Measurements from ENCODE around the gene GDAP1L1. TPM values are rescaled to one million over a fixed set of nuclear protein-coding genes. Genes with fewer than 3 reads are reported as not detected.

Gene GDAP1L1
- total and polyA plus RNA-seq, 2 experiments from 2014 or later: 0.77 to 2.2 TPM

GRCh38 chr20:44282192-44282591 lies 35.1 kb downstream of the GDAP1L1 start:
- Histone ChIP-seq H3K9me2 (replicated peaks; ENCODE audit: insufficient read depth) (no peaks in the 10 kb centered on the region), H3K36me3 (replicated peaks; ENCODE audit: insufficient read depth, low read depth) (no peaks in the 10 kb centered on the region), H3K27ac (no peak overlapping the region), H3K4me2 (no peak overlapping the region), H3K27me3 (no peaks in the 10 kb centered on the region), H3K4me3 (no peak overlapping the region), H4K20me1 (ENCODE audit: insufficient read depth, poor library complexity, severe bottlenecking) (no peaks in the 10 kb centered on the region), H2AFZ (no peak overlapping the region), H3K79me2 (no peaks in the 10 kb centered on the region), H3K4me1 (ENCODE audit: insufficient read depth) (no peaks in the 10 kb centered on the region), H3K9me3 (ENCODE audit: low read depth) (no peaks in the 10 kb centered on the region)
- DNase-seq (ENCODE audit: low spot score): no peak
- WGBS (ENCODE audit: low lambda C conversion rate, missing lambda C conversion rate): 80% methylated on average over 3 of the region's 3 CpGs
- no peak for TF ChIP-seq CTCF (IDR thresholded peaks at IDR 0.05; ENCODE audit: poor library complexity)
- no peak for TF ChIP-seq EZH2 (IDR thresholded peaks at IDR 0.05; ENCODE audit: borderline replicate concordance)
- no peak for TF ChIP-seq EZH2phosphoT487 (IDR thresholded peaks at IDR 0.05; ENCODE audit: low read depth, severe bottlenecking, unreplicated experiment)

GRCh38 chr20:44284032-44284431 lies 36.9 kb downstream of the GDAP1L1 start:
- 76% methylated on average over 1 of the region's 1 CpG for WGBS (ENCODE audit: low lambda C conversion rate, missing lambda C conversion rate)

GRCh38 chr20:44287272-44288097 lies 40.4 kb downstream of the GDAP1L1 start:
- no peaks in the 10 kb centered on the region for H3K27me3 ChIP-seq
- no peaks in the 10 kb centered on the region for H3K9me2 ChIP-seq (replicated peaks; ENCODE audit: insufficient read depth)
- no peaks in the 10 kb centered on the region for H4K20me1 ChIP-seq (ENCODE audit: insufficient read depth, poor library complexity, severe bottlenecking)
- 77% methylated on average over 5 of the region's 5 CpGs for WGBS (ENCODE audit: low lambda C conversion rate, missing lambda C conversion rate)
- no peak overlapping the region for H2AFZ ChIP-seq
- no peaks in the 10 kb centered on the region for H3K4me1 ChIP-seq (ENCODE audit: insufficient read depth)
- H3K27ac ChIP-seq: no peak overlapping the region
- H3K79me2 ChIP-seq: no peaks in the 10 kb centered on the region
- DNase-seq (ENCODE audit: low spot score): no peak
- no peaks in the 10 kb centered on the region for H3K36me3 ChIP-seq (replicated peaks; ENCODE audit: insufficient read depth, low read depth)
- H3K4me3 ChIP-seq: no peak overlapping the region
- TF ChIP-seq CTCF (IDR thresholded peaks at IDR 0.05; ENCODE audit: poor library complexity): no peak
- TF ChIP-seq EZH2 (IDR thresholded peaks at IDR 0.05; ENCODE audit: borderline replicate concordance): no peak
- TF ChIP-seq EZH2phosphoT487 (IDR thresholded peaks at IDR 0.05; ENCODE audit: low read depth, severe bottlenecking, unreplicated experiment): no peak
- H3K9me3 ChIP-seq (ENCODE audit: low read depth): no peaks in the 10 kb centered on the region
- no peak overlapping the region for H3K4me2 ChIP-seq

More at GRCh38 chr20:44284032-44284431, 36.9 kb downstream of the GDAP1L1 start:
- Histone ChIP-seq H3K4me2 (no peak overlapping the region), H3K79me2 (no peaks in the 10 kb centered on the region), H3K9me3 (ENCODE audit: low read depth) (no peaks in the 10 kb centered on the region), H3K27ac (no peak overlapping the region), H3K4me1 (ENCODE audit: insufficient read depth) (no peaks in the 10 kb centered on the region), H3K27me3 (no peaks in the 10 kb centered on the region), H3K9me2 (replicated peaks; ENCODE audit: insufficient read depth) (no peaks in the 10 kb centered on the region), H2AFZ (no peak overlapping the region), H3K36me3 (replicated peaks; ENCODE audit: insufficient read depth, low read depth) (no peaks in the 10 kb centered on the region), H3K4me3 (no peak overlapping the region), H4K20me1 (ENCODE audit: insufficient read depth, poor library complexity, severe bottlenecking) (no peaks in the 10 kb centered on the region)
- no peak for DNase-seq (ENCODE audit: low spot score)
- TF ChIP-seq EZH2 (IDR thresholded peaks at IDR 0.05; ENCODE audit: borderline replicate concordance) (no peak), EZH2phosphoT487 (IDR thresholded peaks at IDR 0.05; ENCODE audit: low read depth, severe bottlenecking, unreplicated experiment) (no peak), CTCF (IDR thresholded peaks at IDR 0.05; ENCODE audit: poor library complexity) (no peak)

All from hepatocyte (in vitro differentiated cells).